Ishikawa (cell line): Measurements from ENCODE around the gene GRIN2D.

ENCODE experiments used
- CEBPB ChIP-seq: IDR thresholded peaks from 2 replicates; pipeline ENCODE4 v1.6.1; 2012
- CREB1 ChIP-seq: IDR thresholded peaks from 2 replicates; pipeline ENCODE4 v1.6.1; 2012; ENCODE audit warnings: low read depth
- EGR1 ChIP-seq: IDR thresholded peaks from 2 replicates; pipeline ENCODE4 v1.6.1; 2012
- EP300 ChIP-seq: IDR thresholded peaks from 2 replicates; pipeline ENCODE4 v1.6.1; 2012; ENCODE audit warnings: borderline replicate concordance
- FOXM1 ChIP-seq: IDR thresholded peaks from 2 replicates; pipeline ENCODE4 v1.6.1; 2012; ENCODE audit warnings: low read depth, borderline replicate concordance
- MAX ChIP-seq: IDR thresholded peaks from 2 replicates; pipeline ENCODE4 v1.6.1; 2012
- NFIC ChIP-seq: IDR thresholded peaks from 2 replicates; pipeline ENCODE4 v1.6.1; 2012
- RAD21 ChIP-seq: IDR thresholded peaks from 2 replicates; pipeline ENCODE4 v1.6.1; 2012; ENCODE audit warnings: low read depth
- REST ChIP-seq: IDR thresholded peaks from 2 replicates; pipeline ENCODE4 v1.6.1; 2012; ENCODE audit warnings: low read depth, mild to moderate bottlenecking
- TAF1 ChIP-seq: IDR thresholded peaks from 2 replicates; pipeline ENCODE4 v1.6.1; 2012; ENCODE audit warnings: low read depth, mild to moderate bottlenecking
- TCF12 ChIP-seq: IDR thresholded peaks from 2 replicates; pipeline ENCODE4 v1.6.1; 2012; ENCODE audit warnings: low read depth
- TEAD4 ChIP-seq: IDR thresholded peaks from 2 replicates; pipeline ENCODE4 v1.6.1; 2012
- USF1 ChIP-seq: IDR thresholded peaks from 2 replicates; pipeline ENCODE4 v1.6.1; 2012
- YY1 ChIP-seq: IDR thresholded peaks from 2 replicates; pipeline ENCODE4 v1.6.1; 2012; ENCODE audit warnings: low read depth
- ZBTB7A ChIP-seq: IDR thresholded peaks from 2 replicates; pipeline ENCODE4 v1.6.1; 2012; ENCODE audit warnings: low read depth

The GRIN2D gene

GRCh38 chr19:48393559-48394330 lies at the start of gene GRIN2D:
GRIN2D (plus strand) TSS chr19:48393668; CDS start chr19:48398393, 4,725 bp downstream.
- TF ChIP-seq TAF1 = no peak

GRCh38 chr19:48344892-48345291 lies 48.6 kb upstream of the GRIN2D start:
- TF ChIP-seq RAD21 (no peak), TAF1 (no peak), USF1 (no peak), TEAD4 (no peak), NFIC (no peak), FOXM1 (no peak), YY1 (no peak), TCF12 (no peak), EP300 (no peak), CREB1 (no peak), REST (no peak), EGR1 (no peak), MAX (no peak), CEBPB (no peak), ZBTB7A (no peak)

GRCh38 chr19:48346191-48346590 lies 47.3 kb upstream of the GRIN2D start:
- TF ChIP-seq TEAD4 (no peak), FOXM1 (no peak), CREB1 (no peak), REST (no peak), ZBTB7A (no peak), RAD21 (no peak), USF1 (no peak), TCF12 (no peak), MAX (no peak), EGR1 (no peak), EP300 (no peak), CEBPB (no peak)

- no peak for TF ChIP-seq USF1
These were observed 45.4 kb upstream of the GRIN2D start for GRCh38 chr19:48348045-48348444.

GRCh38 chr19:48348737-48349136 lies 44.7 kb upstream of the GRIN2D start:
- no peak for TF ChIP-seq TEAD4
- no peak for TF ChIP-seq RAD21
- TF ChIP-seq CEBPB = no peak
- TF ChIP-seq YY1 = no peak
- no peak for TF ChIP-seq NFIC
- TF ChIP-seq TCF12 = no peak
- TF ChIP-seq MAX = no peak
- no peak for TF ChIP-seq FOXM1
- TF ChIP-seq REST = no peak
- no peak for TF ChIP-seq ZBTB7A
- no peak for TF ChIP-seq TAF1
- no peak for TF ChIP-seq CREB1
- TF ChIP-seq USF1 = no peak
- no peak for TF ChIP-seq EP300
- no peak for TF ChIP-seq EGR1
